ENCODE results near the gene KIRREL2.
A peak's percentile ranks its signal among the peaks of the same experiment; 100 is the strongest.
"Not testable (repeated sequence)": the region's sequence is repeated elsewhere in the genome, so short reads cannot be mapped to it uniquely, and the experiment has no call there.

Gene KIRREL2

DNA sequence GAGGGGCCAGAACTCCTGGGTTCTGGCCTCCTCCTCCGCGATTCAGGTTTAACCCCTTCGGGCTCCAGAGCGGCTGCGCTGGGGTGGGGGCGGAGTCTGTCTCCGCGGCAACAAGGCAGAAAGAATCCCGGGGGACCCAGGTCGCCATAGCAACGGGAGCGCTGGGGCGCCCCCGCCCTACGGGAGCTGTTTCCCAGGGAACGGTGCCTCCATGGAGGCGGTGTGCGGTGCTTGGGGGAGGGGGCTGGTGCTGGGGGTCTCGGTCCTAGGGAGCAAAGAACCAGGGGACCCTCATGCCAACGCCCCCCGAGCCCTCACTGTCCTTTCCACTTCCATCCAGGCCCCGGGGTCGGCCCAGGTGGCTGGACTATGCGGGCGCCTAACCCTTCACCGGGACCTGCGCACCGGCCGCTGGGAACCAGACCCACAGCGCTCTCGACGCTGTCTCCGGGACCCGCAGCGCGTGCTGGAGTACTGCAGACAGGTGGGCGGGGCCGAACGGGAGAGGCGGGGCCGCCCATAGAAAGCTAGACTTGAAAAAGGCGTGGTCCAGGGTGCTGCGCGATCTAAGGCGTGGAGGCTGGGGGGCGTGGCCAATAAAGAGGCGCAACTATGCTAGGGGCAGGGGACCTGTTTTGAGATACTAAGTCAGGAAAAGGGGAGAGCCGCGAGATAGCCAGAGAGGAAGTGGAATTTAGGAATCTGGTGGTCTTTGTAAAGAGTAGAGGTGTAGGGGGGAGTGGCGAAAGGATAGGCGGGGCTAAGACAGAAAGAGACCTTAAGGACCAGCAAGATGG is 12.8 kb downstream of the KIRREL2 start:
- DNase-seq (ENCODE audit: low read depth, low spot score): peak; percentile 98

DNA sequence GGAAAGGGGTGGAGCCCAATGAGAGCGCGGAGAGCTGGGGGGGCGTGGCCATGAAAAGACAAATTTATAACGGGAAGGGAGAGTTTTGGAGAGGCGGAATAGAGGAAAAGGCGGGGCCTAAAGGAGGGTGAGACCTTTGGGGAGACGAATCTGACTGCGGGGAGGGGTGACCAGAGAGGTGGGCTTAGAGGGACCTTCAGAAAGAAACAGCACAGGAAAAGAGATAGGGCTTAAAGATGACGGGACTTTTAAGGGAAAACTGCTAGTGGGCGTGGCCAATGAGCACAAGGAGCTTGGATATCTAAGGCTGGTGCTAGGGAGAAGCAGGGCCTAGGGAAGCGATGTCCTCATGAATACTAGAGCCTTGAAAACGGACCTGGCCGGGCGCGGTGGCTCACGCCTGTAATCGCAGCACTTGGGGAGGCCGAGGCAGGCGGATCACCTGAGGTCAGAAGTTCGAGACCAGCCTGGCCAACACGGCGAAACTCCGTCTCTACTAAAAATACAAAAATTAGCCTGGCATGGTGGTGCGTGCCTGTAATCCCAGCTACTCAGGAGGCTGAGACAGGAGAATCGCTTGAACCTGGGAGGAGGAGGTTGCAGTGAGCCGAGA is 13.5 kb downstream of the KIRREL2 start:
- DNase-seq (ENCODE audit: low read depth, low spot score): not testable (repeated sequence)

GRCh38 chr19:35870798-35871197 is 14.1 kb downstream of the KIRREL2 start:
- no peak for DNase-seq (ENCODE audit: low read depth, low spot score)

GRCh38 chr19:35871611-35872010 is 14.9 kb downstream of the KIRREL2 start:
- DNase-seq (ENCODE audit: low read depth, low spot score): no peak

GRCh38 chr19:35872180-35872579 is 15.5 kb downstream of the KIRREL2 start:
- no peak for DNase-seq (ENCODE audit: low read depth, low spot score)

DNA sequence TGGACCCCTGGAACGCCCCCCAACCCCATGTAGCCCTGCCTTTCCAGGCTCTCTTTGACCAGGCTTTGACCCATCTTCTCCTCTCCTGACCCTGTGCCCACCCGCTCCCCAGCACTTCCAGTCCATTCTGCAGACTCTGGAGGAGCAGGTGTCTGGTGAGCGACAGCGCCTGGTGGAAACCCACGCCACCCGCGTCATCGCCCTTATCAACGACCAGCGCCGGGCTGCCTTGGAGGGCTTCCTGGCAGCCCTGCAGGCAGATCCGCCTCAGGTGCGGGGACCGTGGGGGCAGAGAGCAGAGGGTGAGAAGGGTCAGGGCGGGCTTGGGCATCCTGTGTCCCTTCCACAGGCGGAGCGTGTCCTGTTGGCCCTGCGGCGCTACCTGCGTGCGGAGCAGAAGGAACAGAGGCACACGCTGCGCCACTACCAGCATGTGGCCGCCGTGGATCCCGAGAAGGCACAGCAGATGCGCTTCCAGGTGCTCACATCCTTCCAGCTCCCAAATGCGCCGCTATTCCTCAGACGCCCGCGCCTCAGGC is 17.8 kb downstream of the KIRREL2 start:
- DNase-seq (ENCODE audit: low read depth, low spot score): no peak

DNA sequence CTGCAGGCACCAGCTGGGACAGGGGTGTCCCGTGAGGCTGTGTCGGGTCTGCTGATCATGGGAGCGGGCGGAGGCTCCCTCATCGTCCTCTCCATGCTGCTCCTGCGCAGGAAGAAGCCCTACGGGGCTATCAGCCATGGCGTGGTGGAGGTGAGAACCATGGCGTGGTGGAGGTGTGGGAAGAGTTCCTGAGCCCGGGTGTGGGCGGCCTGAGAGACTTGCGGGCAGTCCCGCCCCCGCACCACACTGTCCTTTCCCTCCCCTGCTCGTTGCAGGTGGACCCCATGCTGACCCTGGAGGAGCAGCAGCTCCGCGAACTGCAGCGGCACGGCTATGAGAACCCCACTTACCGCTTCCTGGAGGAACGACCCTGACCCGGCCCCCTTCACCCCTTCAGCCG is 22.4 kb downstream of the KIRREL2 start:
- DNase-seq (ENCODE audit: low read depth, low spot score): no peak

DNA sequence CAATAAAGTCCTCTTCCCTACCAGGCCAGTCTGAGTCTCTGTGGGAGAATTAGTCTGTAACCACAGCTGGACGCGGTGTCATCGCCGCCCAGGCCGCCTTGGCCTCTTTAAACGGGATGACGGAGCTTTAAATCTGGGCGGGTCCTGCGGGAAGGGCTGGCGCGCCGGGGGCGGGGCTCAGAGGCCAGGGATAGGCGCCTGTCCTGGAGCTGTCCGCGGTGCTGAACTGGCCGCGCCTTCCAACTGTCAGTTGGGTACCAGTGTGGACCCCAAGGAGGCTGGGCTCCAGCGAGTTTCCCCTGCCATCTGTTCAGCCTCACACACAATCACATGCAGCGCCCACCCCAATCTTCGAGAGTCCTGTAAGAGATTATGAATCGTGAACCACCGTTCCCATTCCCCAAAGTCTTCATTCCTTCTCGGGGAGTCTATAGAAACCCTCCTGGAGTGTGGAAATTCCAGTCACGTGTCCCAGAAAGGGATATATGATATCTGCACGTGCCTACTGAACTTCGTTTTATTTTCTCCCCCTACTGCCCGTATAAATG is 23.1 kb downstream of the KIRREL2 start:
- DNase-seq (ENCODE audit: low read depth, low spot score): peak; percentile 95

GRCh38 chr19:35882114-35882832 is 25.6 kb downstream of the KIRREL2 start:
- DNase-seq (ENCODE audit: low read depth, low spot score): no peak

DNA sequence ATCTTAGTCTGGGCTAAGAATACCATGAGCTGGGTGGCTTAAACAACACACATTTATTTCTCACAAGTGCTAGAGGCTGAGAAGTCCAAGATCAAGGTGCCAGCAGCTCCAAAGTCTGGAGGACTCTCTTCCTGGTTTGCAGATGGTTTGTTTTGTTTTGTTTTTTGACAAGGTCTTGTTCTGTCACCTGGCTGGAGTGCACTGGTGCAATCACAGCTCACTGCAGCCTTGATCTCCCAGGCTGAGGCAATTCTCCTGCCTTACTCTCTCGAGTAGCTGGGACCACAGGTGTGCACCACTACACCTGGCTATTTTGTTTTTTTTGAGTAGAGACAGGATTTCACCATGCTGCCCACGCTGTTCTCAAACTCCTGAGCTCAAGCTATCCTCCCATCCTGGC is 27.2 kb downstream of the KIRREL2 start:
- no peak for DNase-seq (ENCODE audit: low read depth, low spot score)

DNA sequence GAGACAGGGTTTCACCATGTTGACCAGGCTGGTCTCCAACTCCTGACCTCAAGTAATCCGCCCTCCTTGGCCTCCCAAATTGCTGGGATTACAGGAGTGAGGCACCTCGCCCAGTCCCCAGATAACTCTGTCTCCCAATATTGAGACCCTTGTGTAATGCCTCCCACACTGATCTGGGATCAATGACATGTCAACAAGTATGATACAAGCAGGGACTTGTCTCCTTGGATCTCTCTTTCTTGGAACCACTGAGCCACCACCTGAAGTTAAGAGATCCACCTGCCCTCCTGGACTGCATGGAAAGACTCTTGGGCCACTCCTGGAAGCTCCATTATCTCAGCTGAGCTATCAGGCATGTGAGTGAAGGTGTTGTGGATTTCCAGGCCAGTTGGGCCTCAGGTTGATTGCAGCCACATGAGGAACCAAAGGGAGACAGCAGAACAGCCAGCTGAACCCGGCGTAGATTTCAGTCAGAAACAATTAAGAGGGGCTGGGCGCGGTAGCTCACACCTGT is 28.6 kb downstream of the KIRREL2 start:
- DNase-seq (ENCODE audit: low read depth, low spot score): no peak

- no peak for DNase-seq (ENCODE audit: low read depth, low spot score)
Observed at GRCh38 chr19:35885904-35886303, 29.2 kb downstream of the KIRREL2 start.

DNA sequence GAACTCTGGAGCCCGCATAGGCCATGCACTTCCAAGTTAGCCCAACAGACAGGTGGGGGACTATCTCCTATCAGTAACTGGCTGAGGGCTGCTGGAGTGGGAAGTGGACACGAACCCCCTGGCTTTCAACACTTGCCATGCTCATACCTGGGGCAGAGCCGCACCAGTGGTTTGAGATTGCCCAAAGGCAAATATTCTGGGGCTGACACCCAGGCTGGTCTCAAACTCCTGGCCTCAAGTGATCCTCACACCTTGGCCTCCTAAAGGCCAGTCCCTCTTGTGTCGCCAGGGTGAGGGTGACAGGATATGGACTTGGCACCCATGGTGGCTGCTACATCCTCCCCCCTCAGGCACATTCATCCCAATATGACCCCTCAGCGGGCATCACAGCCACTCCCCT is 30.5 kb downstream of the KIRREL2 start:
- no peak for DNase-seq (ENCODE audit: low read depth, low spot score)

DNA sequence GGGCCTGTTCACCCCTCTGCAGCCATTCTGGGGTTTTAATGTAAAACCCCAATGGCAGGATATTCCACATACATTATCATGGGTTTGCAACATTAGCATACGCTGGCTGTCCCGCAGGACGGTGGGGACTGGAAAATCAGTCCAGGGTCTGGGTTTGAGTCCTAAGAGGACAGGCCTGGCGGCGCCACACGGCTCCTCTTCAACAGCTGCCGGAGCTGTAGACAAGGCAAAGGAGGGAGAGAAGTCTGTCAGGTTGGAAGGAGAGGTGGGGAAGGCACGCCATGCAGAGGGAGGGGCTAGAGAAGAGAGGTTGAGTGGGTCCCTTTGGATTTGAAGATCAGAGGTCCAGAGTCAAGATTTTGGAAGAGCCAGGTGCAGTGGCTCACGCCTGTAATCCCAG is 31.7 kb downstream of the KIRREL2 start:
- DNase-seq (ENCODE audit: low read depth, low spot score): no peak

- DNase-seq (ENCODE audit: low read depth, low spot score): no peak
Observed at GRCh38 chr19:35889370-35890112, 32.8 kb downstream of the KIRREL2 start.

- no peak for DNase-seq (ENCODE audit: low read depth, low spot score)
Observed at GRCh38 chr19:35890113-35890650, 33.5 kb downstream of the KIRREL2 start.

DNA sequence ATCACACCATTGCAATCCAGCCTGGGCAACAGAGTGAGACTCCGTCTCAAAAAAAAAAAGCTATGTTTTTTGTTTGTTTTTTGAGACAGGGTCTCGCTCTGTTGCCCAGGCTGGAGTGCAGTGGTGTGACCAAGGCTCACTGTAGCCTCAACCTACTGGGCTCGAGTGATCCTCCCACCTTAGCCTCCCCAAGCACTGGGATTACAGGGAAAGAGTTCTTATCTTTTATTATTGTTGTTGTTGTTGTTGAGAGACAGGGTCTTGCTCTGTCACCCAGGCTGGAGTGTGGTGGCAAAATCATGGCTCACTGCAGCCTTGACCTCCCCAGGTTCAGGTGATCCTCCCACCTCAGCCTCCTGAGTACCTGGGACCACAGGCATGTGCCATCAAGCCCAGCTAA is 35.1 kb downstream of the KIRREL2 start:
- DNase-seq (ENCODE audit: low read depth, low spot score): not testable (repeated sequence)

DNA sequence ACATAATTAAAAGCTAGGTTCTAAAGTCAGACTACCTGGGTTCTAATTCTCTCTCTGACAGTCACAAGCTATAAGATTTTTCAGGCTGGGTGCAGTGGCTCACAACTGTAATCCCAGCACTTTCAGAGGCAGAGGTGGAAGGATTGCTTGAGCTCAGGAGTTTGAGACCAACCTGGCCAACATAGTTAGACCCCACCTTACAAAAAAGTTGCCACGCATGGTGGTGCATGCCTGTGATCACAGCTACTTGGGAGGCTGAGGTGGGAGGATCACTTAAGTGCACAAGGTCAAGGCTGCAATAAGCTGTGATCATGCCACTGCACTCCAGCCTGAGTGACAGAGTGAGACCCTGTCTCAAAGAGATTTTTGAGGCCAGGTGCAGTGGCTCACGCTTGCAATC is 37.6 kb downstream of the KIRREL2 start:
- no peak for DNase-seq (ENCODE audit: low read depth, low spot score)

- DNase-seq (ENCODE audit: low read depth, low spot score): no peak
Observed at GRCh38 chr19:35895911-35896642, 39.4 kb downstream of the KIRREL2 start.

GRCh38 chr19:35896643-35897040 is 39.9 kb downstream of the KIRREL2 start:
- no peak for DNase-seq (ENCODE audit: low read depth, low spot score)

Data from ELF-1 (cell line).